ENCODE measurements around the gene IGSF6.

Gene IGSF6

DNA sequence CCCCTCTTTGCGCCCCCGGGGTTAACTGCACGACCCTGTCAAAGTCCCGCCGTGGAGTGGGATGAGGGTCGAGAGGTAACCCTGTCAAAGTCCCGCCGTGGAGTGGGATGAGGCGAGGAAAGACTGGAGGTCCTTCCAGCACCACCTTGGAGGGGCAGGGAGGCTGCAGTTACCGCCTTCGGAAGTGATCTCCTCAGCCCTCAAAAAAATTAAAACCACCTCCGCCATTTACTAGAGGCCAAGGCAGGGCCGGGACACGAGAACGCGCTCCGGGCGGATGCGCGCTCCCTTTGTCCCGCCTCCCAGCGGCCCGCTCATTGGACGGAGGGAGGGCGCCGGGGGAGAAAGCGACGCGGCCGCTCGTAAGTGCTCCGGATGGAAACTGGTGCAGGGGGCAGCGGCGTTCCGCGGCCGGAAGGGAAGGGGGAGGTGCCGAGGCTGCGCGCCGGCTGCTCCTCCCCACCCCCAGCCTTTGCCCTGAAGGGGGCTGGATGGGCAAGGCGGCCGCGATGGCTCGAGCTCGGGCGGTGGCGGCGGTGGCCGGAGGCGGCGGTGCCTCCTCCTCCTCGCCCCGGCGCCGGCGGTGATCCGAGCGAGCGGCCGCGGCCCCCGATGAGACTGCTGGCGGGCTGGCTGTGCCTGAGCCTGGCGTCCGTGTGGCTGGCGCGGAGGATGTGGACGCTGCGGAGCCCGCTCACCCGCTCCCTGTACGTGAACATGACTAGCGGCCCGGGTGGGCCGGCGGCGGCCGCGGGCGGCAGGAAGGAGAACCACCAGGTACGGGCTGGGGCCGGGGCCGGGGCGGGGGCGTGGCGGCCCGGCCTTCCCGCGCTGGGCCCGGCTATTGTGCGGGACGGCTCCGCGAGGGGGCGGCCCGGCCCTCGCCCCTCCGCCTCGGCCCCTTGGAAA lies 53.0 kb downstream of the IGSF6 start, which contains the start of gene METTL9:
TSS of gene METTL9 (plus strand) at position 456 of the 909 bp plus-strand sequence. CDS start at position 613, 157 bp downstream.
- Histone ChIP-seq H3K4me3 (ENCODE audit: low read depth, low read length) (peak within 1 kb of the TSS; percentile 90), H3K27ac (ENCODE audit: extremely low read depth, low read depth, low read length) (peak within 1 kb of the TSS; percentile 93), H3K4me1 (ENCODE audit: control insufficient read depth, insufficient read depth, low read length) (peaks cover 8% of the 10 kb centered on the region), H3K36me3 (ENCODE audit: control insufficient read depth in 2 of 2, insufficient read depth in 1 of 2, low read length in 2 of 2) (no peaks in the 10 kb centered on the region; a peak in 1 of 3 replicates), H3K9me3 (ENCODE audit: control insufficient read depth, insufficient read depth, low read depth, low read length) (no peaks in the 10 kb centered on the region)
- POLR2A ChIA-PET, result no interaction called here
- CTCF ChIA-PET, result interaction anchor here (0.6 kb wide), 1 partner anchor 11 kb away, joined by 4 read pairs; no protein-coding TSS in a partner anchor
- TF ChIP-seq ZNF354C (tag by site-specific recombination; IDR thresholded peaks at IDR 0.05; ENCODE audit: borderline replicate concordance, low read depth), result no peak
- TF ChIP-seq GLI2 (tag by site-specific recombination; IDR thresholded peaks at IDR 0.05; ENCODE audit: borderline replicate concordance, low read depth), result no peak
- TF ChIP-seq ZFP37 (tag by site-specific recombination; IDR thresholded peaks at IDR 0.05), result no peak
- no peak for TF ChIP-seq ZNF426 (tag by site-specific recombination; IDR thresholded peaks at IDR 0.05)
- no peak for TF ChIP-seq ZNF529 (tag by site-specific recombination; IDR thresholded peaks at IDR 0.05; ENCODE audit: insufficient replicate concordance)
- no peak for TF ChIP-seq ZNF132 (tag by site-specific recombination; IDR thresholded peaks at IDR 0.05; ENCODE audit: borderline replicate concordance)
- TF ChIP-seq ZBTB1 (tag by site-specific recombination; IDR thresholded peaks at IDR 0.05), result no peak
- peak; percentile 51; the same call in 1 of the 2 replicates for TF ChIP-seq EGR2 (tag by site-specific recombination; IDR thresholded peaks at IDR 0.05; ENCODE audit: low read depth)
- no peak for TF ChIP-seq ZNF19 (tag by site-specific recombination; IDR thresholded peaks at IDR 0.05; ENCODE audit: low read depth)
- peak; percentile 89; the same call in 1 of the 2 replicates for TF ChIP-seq KLF7 (tag by site-specific recombination; IDR thresholded peaks at IDR 0.05; ENCODE audit: borderline replicate concordance)
- no peak for TF ChIP-seq ZNF521 (tag by site-specific recombination; IDR thresholded peaks at IDR 0.05)
- no peak for TF ChIP-seq ZNF221 (tag by site-specific recombination; IDR thresholded peaks at IDR 0.05; ENCODE audit: borderline replicate concordance)
- peak; percentile 98 for TF ChIP-seq ZNF324 (tag by site-specific recombination; IDR thresholded peaks at IDR 0.05)
- no peak for TF ChIP-seq SALL2 (tag by site-specific recombination; IDR thresholded peaks at IDR 0.05; ENCODE audit: borderline replicate concordance)
- TF ChIP-seq, protein P1, sequence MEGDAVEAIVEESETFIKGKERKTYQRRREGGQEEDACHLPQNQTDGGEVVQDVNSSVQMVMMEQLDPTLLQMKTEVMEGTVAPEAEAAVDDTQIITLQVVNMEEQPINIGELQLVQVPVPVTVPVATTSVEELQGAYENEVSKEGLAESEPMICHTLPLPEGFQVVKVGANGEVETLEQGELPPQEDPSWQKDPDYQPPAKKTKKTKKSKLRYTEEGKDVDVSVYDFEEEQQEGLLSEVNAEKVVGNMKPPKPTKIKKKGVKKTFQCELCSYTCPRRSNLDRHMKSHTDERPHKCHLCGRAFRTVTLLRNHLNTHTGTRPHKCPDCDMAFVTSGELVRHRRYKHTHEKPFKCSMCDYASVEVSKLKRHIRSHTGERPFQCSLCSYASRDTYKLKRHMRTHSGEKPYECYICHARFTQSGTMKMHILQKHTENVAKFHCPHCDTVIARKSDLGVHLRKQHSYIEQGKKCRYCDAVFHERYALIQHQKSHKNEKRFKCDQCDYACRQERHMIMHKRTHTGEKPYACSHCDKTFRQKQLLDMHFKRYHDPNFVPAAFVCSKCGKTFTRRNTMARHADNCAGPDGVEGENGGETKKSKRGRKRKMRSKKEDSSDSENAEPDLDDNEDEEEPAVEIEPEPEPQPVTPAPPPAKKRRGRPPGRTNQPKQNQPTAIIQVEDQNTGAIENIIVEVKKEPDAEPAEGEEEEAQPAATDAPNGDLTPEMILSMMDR (tag by site-specific recombination; IDR thresholded peaks at IDR 0.05), result peak; percentile 79; the same call in 1 of the 2 replicates
- TF ChIP-seq GLIS2 (tag by site-specific recombination; IDR thresholded peaks at IDR 0.05), result peak; percentile 95
- peak; percentile 89 for TF ChIP-seq YY1 (tag by site-specific recombination; IDR thresholded peaks at IDR 0.05)
- TF ChIP-seq KLF8 (tag by site-specific recombination; IDR thresholded peaks at IDR 0.05), result peak; percentile 95
- no peak for TF ChIP-seq ZNF555 (tag by site-specific recombination; conservative IDR thresholded peaks at IDR 0.05)
- peak; percentile 72 for TF ChIP-seq KLF1 (tag by site-specific recombination; IDR thresholded peaks at IDR 0.05)
- peak; percentile 95 for TF ChIP-seq ZNF660 (tag by site-specific recombination; IDR thresholded peaks at IDR 0.05)
- no peak for TF ChIP-seq ZNF514 (tag by site-specific recombination; IDR thresholded peaks at IDR 0.05)
- TF ChIP-seq ZBTB7A (tag by site-specific recombination; IDR thresholded peaks at IDR 0.05; ENCODE audit: low read depth), result no peak
- no peak for TF ChIP-seq ZNF623 (tag by site-specific recombination; IDR thresholded peaks at IDR 0.05)
- TF ChIP-seq ZNF785 (tag by site-specific recombination; IDR thresholded peaks at IDR 0.05), result peak; percentile 90; the same call in 1 of the 2 replicates
- TF ChIP-seq, protein P2, sequence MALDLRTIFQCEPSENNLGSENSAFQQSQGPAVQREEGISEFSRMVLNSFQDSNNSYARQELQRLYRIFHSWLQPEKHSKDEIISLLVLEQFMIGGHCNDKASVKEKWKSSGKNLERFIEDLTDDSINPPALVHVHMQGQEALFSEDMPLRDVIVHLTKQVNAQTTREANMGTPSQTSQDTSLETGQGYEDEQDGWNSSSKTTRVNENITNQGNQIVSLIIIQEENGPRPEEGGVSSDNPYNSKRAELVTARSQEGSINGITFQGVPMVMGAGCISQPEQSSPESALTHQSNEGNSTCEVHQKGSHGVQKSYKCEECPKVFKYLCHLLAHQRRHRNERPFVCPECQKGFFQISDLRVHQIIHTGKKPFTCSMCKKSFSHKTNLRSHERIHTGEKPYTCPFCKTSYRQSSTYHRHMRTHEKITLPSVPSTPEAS (tag by site-specific recombination; IDR thresholded peaks at IDR 0.05), result peak; percentile 48; the same call in 1 of the 2 replicates
- TF ChIP-seq ZNF670 (tag by site-specific recombination; IDR thresholded peaks at IDR 0.05; ENCODE audit: low read depth), result no peak
- TF ChIP-seq ZNF202 (tag by site-specific recombination; IDR thresholded peaks at IDR 0.05; ENCODE audit: borderline replicate concordance), result no peak
- 0 out of 2 replicates have a peak, but pooled peaks have one; percentile 7 for TF ChIP-seq MZF1 (tag by site-specific recombination; IDR thresholded peaks at IDR 0.05; ENCODE audit: borderline replicate concordance)
- no peak for TF ChIP-seq SCRT1 (tag by site-specific recombination; IDR thresholded peaks at IDR 0.05; ENCODE audit: borderline replicate concordance)
- no peak for TF ChIP-seq HOXA7 (CRISPR knock-in tag; IDR thresholded peaks at IDR 0.05; ENCODE audit: borderline replicate concordance)
- TF ChIP-seq ZNF768 (tag by site-specific recombination; IDR thresholded peaks at IDR 0.05), result no peak
- TF ChIP-seq ZNF560 (tag by site-specific recombination; IDR thresholded peaks at IDR 0.05; ENCODE audit: borderline replicate concordance), result no peak
- peak; percentile 89; the same call in 1 of the 2 replicates for TF ChIP-seq ZNF501 (tag by site-specific recombination; IDR thresholded peaks at IDR 0.05)

Measured in HEK293 (cell line).